K562 (cell line): ENCODE results near the gene RSPH1.

ENCODE experiments used
- HDAC3 ChIP-seq: fragments of 450-650 bp; IDR thresholded peaks from 2 replicates; pipeline ENCODE4 v1.6.1; 2018; ENCODE audit warnings: borderline replicate concordance, mild to moderate bottlenecking, moderate library complexity; ENCODE audit not compliant: partially characterized antibody
- HOMEZ ChIP-seq: fragments of 250-450 bp; sonication (Bioruptor Pico); IDR thresholded peaks from 2 replicates; pipeline ENCODE4 v1.4.0; 2020; ENCODE audit warnings: mild to moderate bottlenecking, moderate library complexity
- SIRT6 ChIP-seq: IDR thresholded peaks from one replicate; pipeline ENCODE4 v1.6.1; 2012; ENCODE audit warnings: low read depth, mild to moderate bottlenecking, control low read depth, inconsistent platforms, low read length, moderate library complexity
- TEAD4 ChIP-seq, 2 experiments: sonication (generic) in 1 of 2; formaldehyde crosslinking in 1 of 2; IDR thresholded peaks; 2 replicates each; pipeline versions ENCODE4 v1.6.1 to v1.8.0; 2012 to 2022; ENCODE audit warnings: borderline replicate concordance in 1 of 2, inconsistent platforms in 1 of 2, low read length in 1 of 2, mild to moderate bottlenecking in 1 of 2, missing genetic modification reagents in 1 of 2
- TF ChIP-seq, protein P1 (sequence below): fragments of 250-450 bp; sonication (Bioruptor Pico); IDR thresholded peaks from 2 replicates; pipeline ENCODE4 v1.8.0; 2021; ENCODE audit warnings: moderate library complexity, mild to moderate bottlenecking, inconsistent platforms
- TF ChIP-seq, protein P2 (sequence below): sonication (generic); formaldehyde crosslinking; IDR thresholded peaks from 2 replicates; pipeline ENCODE4 v1.8.0; 2022; ENCODE audit warnings: mild to moderate bottlenecking, missing genetic modification reagents
- TF ChIP-seq, protein P3 (sequence below), 2 experiments: fragments of 450-650 bp in 1 of 2; sonication (generic) in 1 of 2; formaldehyde crosslinking in 1 of 2; IDR thresholded peaks in 1 of 2; conservative IDR thresholded peaks in 1 of 2; 2 replicates each; pipeline versions ENCODE4 v1.6.1 to v1.8.1; 2016 to 2023; ENCODE audit warnings: mild to moderate bottlenecking in 2 of 2, moderate library complexity in 2 of 2, inconsistent platforms in 1 of 2, missing genetic modification reagents in 1 of 2

GRCh38 chr21:42495027-42495426, 997 bp downstream of the RSPH1 start:
- TF ChIP-seq HOMEZ (CRISPR knock-in tag) (no peak), HDAC3 (no peak), TEAD4 (IDR thresholded peaks at IDR 0.05; ENCODE audit: low read length) (no peak), TEAD4 (CRISPR knock-in tag; IDR thresholded peaks at IDR 0.05; ENCODE audit: borderline replicate concordance) (no peak), SIRT6 (no peak)
- TF ChIP-seq, protein P1, sequence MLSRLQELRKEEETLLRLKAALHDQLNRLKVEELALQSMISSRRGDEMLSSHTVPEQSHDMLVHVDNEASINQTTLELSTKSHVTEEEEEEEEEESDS: no peak
- TF ChIP-seq, protein P2, sequence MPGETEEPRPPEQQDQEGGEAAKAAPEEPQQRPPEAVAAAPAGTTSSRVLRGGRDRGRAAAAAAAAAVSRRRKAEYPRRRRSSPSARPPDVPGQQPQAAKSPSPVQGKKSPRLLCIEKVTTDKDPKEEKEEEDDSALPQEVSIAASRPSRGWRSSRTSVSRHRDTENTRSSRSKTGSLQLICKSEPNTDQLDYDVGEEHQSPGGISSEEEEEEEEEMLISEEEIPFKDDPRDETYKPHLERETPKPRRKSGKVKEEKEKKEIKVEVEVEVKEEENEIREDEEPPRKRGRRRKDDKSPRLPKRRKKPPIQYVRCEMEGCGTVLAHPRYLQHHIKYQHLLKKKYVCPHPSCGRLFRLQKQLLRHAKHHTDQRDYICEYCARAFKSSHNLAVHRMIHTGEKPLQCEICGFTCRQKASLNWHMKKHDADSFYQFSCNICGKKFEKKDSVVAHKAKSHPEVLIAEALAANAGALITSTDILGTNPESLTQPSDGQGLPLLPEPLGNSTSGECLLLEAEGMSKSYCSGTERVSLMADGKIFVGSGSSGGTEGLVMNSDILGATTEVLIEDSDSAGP (CRISPR knock-in tag): no peak
- TF ChIP-seq, protein P3, sequence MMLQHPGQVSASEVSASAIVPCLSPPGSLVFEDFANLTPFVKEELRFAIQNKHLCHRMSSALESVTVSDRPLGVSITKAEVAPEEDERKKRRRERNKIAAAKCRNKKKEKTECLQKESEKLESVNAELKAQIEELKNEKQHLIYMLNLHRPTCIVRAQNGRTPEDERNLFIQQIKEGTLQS (IDR thresholded peaks at IDR 0.05): no peak
- TF ChIP-seq, protein P3 (CRISPR knock-in tag; conservative IDR thresholded peaks at IDR 0.05): no peak
